Measurements from ENCODE around the gene ANKS1A. TPM values are rescaled to one million over a fixed set of nuclear protein-coding genes. Genes with fewer than 3 reads are reported as not detected.

Gene ANKS1A
- total RNA-seq, 2 experiments from 2014 or later, result 6.4 to 6.5 TPM

DNA sequence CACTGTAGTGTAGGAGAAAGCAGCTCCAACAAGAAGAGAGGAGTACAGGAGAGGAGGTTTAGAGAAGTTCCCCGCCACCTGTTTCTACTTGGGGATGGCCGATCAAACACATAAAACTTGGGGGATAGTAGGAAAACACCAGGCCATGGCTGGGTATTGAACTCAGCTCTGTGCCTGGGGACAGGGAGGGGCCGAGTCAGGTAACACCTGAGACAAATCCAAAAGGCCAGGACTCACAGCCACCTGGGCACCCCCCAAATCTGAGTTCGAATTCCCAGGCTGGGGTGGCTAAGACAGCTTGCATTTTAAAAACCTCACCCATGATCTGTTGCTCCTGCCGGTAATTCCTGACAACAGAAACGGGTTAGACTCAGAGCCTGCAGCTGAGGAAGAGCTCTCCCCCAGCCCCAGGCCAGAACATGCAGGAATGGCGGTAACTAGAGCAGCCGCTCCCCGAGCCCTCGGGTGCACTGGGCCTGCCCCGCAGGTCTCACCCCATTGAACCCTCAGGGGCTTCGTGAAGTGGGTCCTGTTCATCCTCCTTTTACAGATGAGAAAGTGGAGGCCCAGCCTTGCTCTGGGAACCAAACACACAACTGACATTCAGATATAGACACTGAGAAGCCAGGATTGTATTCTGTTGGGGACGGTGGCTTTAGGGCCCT, 191.1 kb downstream of the ANKS1A start:
- Mint-ChIP-seq H3K27me3 (no peaks in the 10 kb centered on the region), H3K27ac (no peak overlapping the region), H3K36me3 (peaks cover 1% of the 10 kb centered on the region), H3K4me3 (no peak overlapping the region), H3K9me3 (no peaks in the 10 kb centered on the region), H3K4me1 (no peaks in the 10 kb centered on the region)
- no peak for DNase-seq

DNA sequence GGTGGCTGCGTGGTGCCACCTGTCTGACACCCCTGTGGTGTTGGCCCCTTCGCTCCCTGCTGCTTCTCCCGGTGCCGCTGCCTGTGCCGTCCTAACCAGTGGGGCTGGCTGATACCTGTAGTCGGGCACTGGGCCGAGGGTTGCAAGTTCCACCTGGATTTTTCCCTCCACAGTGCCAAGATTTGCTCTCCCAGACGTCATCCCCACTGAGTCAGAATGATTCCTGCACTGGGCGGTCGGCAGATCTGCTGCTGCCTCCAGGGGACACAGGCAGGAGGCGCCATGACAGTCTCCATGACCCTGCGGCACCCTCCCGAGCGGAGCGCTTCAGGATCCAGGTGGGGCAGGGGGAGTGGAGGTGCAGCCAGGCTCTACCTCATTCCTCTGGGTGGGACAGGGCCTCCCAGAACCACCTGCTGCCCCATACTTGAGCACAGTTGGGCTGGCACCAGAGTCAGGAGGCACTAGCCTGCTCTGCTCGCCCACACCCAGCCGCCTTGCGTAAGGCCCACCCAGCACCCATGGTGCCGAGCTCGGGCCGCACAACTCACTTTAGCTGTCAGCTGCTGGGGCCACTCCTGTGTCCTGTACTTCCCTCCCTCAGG, 191.9 kb downstream of the ANKS1A start:
- Mint-ChIP-seq H3K27me3 (no peaks in the 10 kb centered on the region), H3K4me3 (no peak overlapping the region), H3K36me3 (peaks cover 1% of the 10 kb centered on the region), H3K27ac (no peak overlapping the region), H3K9me3 (no peaks in the 10 kb centered on the region), H3K4me1 (no peaks in the 10 kb centered on the region)
- DNase-seq, result no peak

GRCh38 chr6:35081426-35081851, 192.4 kb downstream of the ANKS1A start:
- no peak overlapping the region for H3K27ac Mint-ChIP-seq
- H3K4me1 Mint-ChIP-seq, result no peaks in the 10 kb centered on the region
- no peak for DNase-seq
- H3K4me3 Mint-ChIP-seq, result no peak overlapping the region
- no peaks in the 10 kb centered on the region for H3K9me3 Mint-ChIP-seq
- peaks cover 1% of the 10 kb centered on the region for H3K36me3 Mint-ChIP-seq
- H3K27me3 Mint-ChIP-seq, result no peaks in the 10 kb centered on the region

GRCh38 chr6:35082046-35082732, 193.1 kb downstream of the ANKS1A start:
- no peaks in the 10 kb centered on the region for H3K36me3 Mint-ChIP-seq
- H3K4me3 Mint-ChIP-seq, result no peak overlapping the region
- no peaks in the 10 kb centered on the region for H3K27me3 Mint-ChIP-seq
- no peaks in the 10 kb centered on the region for H3K9me3 Mint-ChIP-seq
- H3K27ac Mint-ChIP-seq, result no peak overlapping the region
- H3K4me1 Mint-ChIP-seq, result no peaks in the 10 kb centered on the region
- no peak for DNase-seq

- H3K4me1 Mint-ChIP-seq, result no peaks in the 10 kb centered on the region
- H3K27ac Mint-ChIP-seq, result no peak overlapping the region
- H3K4me3 Mint-ChIP-seq, result no peak overlapping the region
- no peaks in the 10 kb centered on the region for H3K9me3 Mint-ChIP-seq
- no peak for DNase-seq
- H3K36me3 Mint-ChIP-seq, result no peaks in the 10 kb centered on the region
- no peaks in the 10 kb centered on the region for H3K27me3 Mint-ChIP-seq
Measured at GRCh38 chr6:35082733-35083403, 193.8 kb downstream of the ANKS1A start.

- no peak overlapping the region for H3K4me3 Mint-ChIP-seq
- H3K27ac Mint-ChIP-seq, result no peak overlapping the region
- no peaks in the 10 kb centered on the region for H3K27me3 Mint-ChIP-seq
- no peak for DNase-seq
- H3K36me3 Mint-ChIP-seq, result peaks cover 2% of the 10 kb centered on the region
- H3K4me1 Mint-ChIP-seq, result no peaks in the 10 kb centered on the region
- H3K9me3 Mint-ChIP-seq, result no peaks in the 10 kb centered on the region
Measured at GRCh38 chr6:35083507-35083906, 194.5 kb downstream of the ANKS1A start.

DNA sequence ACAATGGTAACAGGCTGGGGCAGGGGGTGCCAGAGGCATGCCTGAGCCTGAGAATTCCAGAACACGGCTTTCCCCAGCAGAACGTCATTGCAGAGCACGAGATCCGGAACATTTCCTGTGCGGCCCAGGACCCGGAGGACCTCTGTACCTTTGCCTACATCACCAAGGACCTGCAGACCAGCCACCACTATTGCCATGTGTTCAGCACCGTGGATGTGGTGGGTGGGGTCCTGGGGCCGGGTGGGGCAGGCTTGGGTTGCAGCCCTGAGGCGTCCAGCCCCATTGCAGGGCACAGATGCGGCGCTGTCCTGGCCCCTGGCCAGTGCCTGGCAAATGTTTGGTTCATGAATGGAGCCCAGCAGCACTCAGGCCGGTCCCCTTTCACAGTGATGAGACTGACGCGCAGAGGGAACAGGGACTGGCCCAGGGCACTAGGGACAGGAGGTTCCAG, 195.0 kb downstream of the ANKS1A start:
- no peak overlapping the region for H3K4me3 Mint-ChIP-seq
- H3K4me1 Mint-ChIP-seq, result no peaks in the 10 kb centered on the region
- no peaks in the 10 kb centered on the region for H3K27me3 Mint-ChIP-seq
- H3K36me3 Mint-ChIP-seq, result peaks cover 3% of the 10 kb centered on the region
- no peaks in the 10 kb centered on the region for H3K9me3 Mint-ChIP-seq
- no peak overlapping the region for H3K27ac Mint-ChIP-seq
- no peak for DNase-seq

GRCh38 chr6:35084511-35085203, 195.6 kb downstream of the ANKS1A start:
- H3K27ac Mint-ChIP-seq, result no peak overlapping the region
- no peak for DNase-seq
- no peaks in the 10 kb centered on the region for H3K27me3 Mint-ChIP-seq
- H3K4me3 Mint-ChIP-seq, result no peak overlapping the region
- H3K9me3 Mint-ChIP-seq, result no peaks in the 10 kb centered on the region
- no peaks in the 10 kb centered on the region for H3K4me1 Mint-ChIP-seq
- peaks cover 3% of the 10 kb centered on the region for H3K36me3 Mint-ChIP-seq

DNA sequence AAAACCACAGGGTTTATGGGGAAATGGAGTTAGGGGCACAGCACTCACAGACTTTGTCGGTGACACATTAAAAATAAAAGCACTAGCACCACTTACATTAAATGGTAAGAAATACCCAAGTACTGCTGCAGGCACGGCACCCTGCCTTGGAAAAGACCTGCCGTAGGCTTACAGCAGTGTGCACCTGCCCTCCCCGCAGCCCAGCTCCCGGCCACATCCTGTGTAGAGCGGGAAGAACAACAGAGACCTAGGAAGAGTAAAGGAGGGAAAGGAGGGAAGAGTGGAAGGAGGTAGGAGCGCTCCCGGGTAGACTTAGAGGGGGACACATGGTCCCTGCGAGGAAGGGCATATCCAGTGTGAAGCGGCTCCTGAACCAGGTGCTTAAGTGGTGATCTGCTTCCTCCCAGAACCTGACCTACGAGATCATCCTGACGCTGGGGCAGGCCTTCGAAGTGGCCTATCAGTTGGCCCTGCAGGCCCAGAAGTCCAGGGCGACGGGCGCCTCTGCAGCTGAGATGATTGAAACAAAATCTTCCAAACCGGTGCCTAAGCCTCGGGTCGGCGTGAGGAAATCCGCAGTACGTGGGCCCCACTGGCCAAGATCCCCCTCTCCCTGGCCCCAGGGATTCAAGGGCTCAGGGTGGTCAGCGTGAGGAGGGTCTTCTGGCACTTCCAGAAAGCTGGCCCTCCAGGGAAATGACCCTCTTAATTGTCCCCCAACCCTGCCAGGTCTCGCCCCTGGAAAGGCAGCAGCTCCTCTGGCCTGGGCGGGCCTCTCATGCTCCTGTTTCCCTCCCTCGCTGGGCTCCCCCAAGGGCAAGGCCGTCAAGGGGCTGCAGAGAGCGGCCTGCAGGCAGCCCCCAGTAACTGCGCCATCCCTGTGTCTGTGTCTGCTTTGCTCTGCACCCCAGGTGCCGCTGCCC, 196.6 kb downstream of the ANKS1A start:
- H3K9me3 Mint-ChIP-seq, result no peaks in the 10 kb centered on the region
- H3K36me3 Mint-ChIP-seq, result peaks cover 3% of the 10 kb centered on the region
- no peaks in the 10 kb centered on the region for H3K27me3 Mint-ChIP-seq
- H3K27ac Mint-ChIP-seq, result no peak overlapping the region
- no peak overlapping the region for H3K4me3 Mint-ChIP-seq
- DNase-seq, result no peak
- no peaks in the 10 kb centered on the region for H3K4me1 Mint-ChIP-seq

- Mint-ChIP-seq H3K4me1 (no peaks in the 10 kb centered on the region), H3K9me3 (no peaks in the 10 kb centered on the region), H3K27ac (no peak overlapping the region), H3K4me3 (no peak overlapping the region), H3K36me3 (peaks cover 3% of the 10 kb centered on the region), H3K27me3 (no peaks in the 10 kb centered on the region)
- DNase-seq, result no peak
Measured at GRCh38 chr6:35086282-35086632, 197.2 kb downstream of the ANKS1A start.

GRCh38 chr6:35086636-35087360, 197.7 kb downstream of the ANKS1A start:
- DNase-seq, result no peak
- Mint-ChIP-seq H3K4me1 (no peaks in the 10 kb centered on the region), H3K9me3 (no peaks in the 10 kb centered on the region), H3K27ac (no peak overlapping the region), H3K36me3 (peaks cover 3% of the 10 kb centered on the region), H3K27me3 (no peaks in the 10 kb centered on the region), H3K4me3 (no peak overlapping the region)

- H3K27me3 Mint-ChIP-seq, result no peaks in the 10 kb centered on the region
- H3K4me3 Mint-ChIP-seq, result no peak overlapping the region
- H3K27ac Mint-ChIP-seq, result no peak overlapping the region
- DNase-seq, result no peak
- H3K36me3 Mint-ChIP-seq, result peaks cover 3% of the 10 kb centered on the region
- H3K9me3 Mint-ChIP-seq, result no peaks in the 10 kb centered on the region
- no peaks in the 10 kb centered on the region for H3K4me1 Mint-ChIP-seq
Measured at GRCh38 chr6:35087361-35088280, 198.6 kb downstream of the ANKS1A start.
